Mucosa of descending colon (tissue), 3 donors: ENCODE data around the gene PMPCA. TPM values are rescaled to one million over a fixed set of nuclear protein-coding genes. Genes with fewer than 3 reads are reported as not detected.

ENCODE experiments used
- ATAC-seq: fragments of 200-7000 bp; cut with Tn5 transposase; one replicate; pipeline ENCODE4 v1.9.1; 2020; ENCODE audit warnings: mild to moderate bottlenecking, moderate library complexity
- DNase-seq, 3 donors: peaks; one replicate each; pipeline ENCODE4 v3.0.0-alpha.2; 2020
- H3K36me3 ChIP-seq: fragments of 200-600 bp; one replicate; pipeline ENCODE4 v1.8.0; 2021; ENCODE audit warnings: low read depth, mild to moderate bottlenecking
- H3K4me1 ChIP-seq: fragments of 200-600 bp; one replicate; pipeline ENCODE4 v1.8.0; 2021; ENCODE audit warnings: low read depth, mild to moderate bottlenecking
- H3K4me3 ChIP-seq: fragments of 200-600 bp; one replicate; pipeline ENCODE4 v1.8.0; 2021; ENCODE audit warnings: mild to moderate bottlenecking
- H3K9me3 ChIP-seq: fragments of 200-600 bp; one replicate; pipeline ENCODE4 v1.8.0; 2021; ENCODE audit warnings: mild to moderate bottlenecking
- intact Hi-C, 2 donors: fragments of 100-400 bp; cut with DNase I in 1 of 2; cut with micrococcal nuclease in 1 of 2; formaldehyde crosslinking; loops; one replicate each; pipeline versions ENCODE4 v1.11.0 to v1.11.1; 2022; cut with DNase I, micrococcal nuclease
- total RNA-seq, 3 donors: library from RNA; stranded (reverse); fragmentation: NEBNext Ultra II Directional in 2 of 3; extraction: Animal tissue kit (Norgen Biotek cat#: 25700) in 2 of 3; gene quantifications; one replicate each; pipeline versions ENCODE4 v1.2.1 to v1.2.4, GENCODE V29; 2021 to 2023
- TF ChIP-seq, protein P1 (sequence below): fragments of 200-600 bp; IDR thresholded peaks from one replicate; pipeline ENCODE4 v1.8.0; 2022; ENCODE audit warnings: antibody characterized with exemption, mild to moderate bottlenecking
- donor health status: DM: no; HTN: no; CAD: no; lungs with moderate emphysema.
- donor health status: DM: no; HTN: no; CAD: no.
- donor health status: DM: no; HTN: yes; CAD: no.

PMPCA gene
- total RNA-seq, 3 donors from 2014 or later = 42.1 to 50.7 (median 45.1) TPM

DNA sequence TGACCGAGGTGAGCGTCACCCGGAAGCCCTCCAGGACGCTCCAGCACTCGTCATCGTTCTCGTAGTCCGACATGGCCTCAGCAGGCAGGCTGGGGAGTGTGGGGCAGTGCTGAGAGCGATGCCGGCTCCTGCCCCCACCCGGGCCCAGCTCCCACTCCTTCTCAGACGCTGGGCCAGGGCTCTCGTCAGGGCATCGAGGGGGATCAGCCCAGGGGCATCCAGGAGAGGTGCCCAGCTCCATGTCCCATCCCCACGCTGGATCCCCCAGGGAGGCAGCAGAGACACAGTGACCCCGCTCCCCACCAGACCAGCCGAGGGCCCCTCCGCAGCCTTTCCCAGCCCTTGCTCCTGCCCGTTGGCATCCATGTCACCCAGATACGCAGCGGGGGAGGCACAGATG lies 38.5 kb upstream of the PMPCA start:
- H3K4me3 ChIP-seq = no peak overlapping the region
- TF ChIP-seq, protein P1, sequence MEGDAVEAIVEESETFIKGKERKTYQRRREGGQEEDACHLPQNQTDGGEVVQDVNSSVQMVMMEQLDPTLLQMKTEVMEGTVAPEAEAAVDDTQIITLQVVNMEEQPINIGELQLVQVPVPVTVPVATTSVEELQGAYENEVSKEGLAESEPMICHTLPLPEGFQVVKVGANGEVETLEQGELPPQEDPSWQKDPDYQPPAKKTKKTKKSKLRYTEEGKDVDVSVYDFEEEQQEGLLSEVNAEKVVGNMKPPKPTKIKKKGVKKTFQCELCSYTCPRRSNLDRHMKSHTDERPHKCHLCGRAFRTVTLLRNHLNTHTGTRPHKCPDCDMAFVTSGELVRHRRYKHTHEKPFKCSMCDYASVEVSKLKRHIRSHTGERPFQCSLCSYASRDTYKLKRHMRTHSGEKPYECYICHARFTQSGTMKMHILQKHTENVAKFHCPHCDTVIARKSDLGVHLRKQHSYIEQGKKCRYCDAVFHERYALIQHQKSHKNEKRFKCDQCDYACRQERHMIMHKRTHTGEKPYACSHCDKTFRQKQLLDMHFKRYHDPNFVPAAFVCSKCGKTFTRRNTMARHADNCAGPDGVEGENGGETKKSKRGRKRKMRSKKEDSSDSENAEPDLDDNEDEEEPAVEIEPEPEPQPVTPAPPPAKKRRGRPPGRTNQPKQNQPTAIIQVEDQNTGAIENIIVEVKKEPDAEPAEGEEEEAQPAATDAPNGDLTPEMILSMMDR = no peak
- no peak for ATAC-seq

DNA sequence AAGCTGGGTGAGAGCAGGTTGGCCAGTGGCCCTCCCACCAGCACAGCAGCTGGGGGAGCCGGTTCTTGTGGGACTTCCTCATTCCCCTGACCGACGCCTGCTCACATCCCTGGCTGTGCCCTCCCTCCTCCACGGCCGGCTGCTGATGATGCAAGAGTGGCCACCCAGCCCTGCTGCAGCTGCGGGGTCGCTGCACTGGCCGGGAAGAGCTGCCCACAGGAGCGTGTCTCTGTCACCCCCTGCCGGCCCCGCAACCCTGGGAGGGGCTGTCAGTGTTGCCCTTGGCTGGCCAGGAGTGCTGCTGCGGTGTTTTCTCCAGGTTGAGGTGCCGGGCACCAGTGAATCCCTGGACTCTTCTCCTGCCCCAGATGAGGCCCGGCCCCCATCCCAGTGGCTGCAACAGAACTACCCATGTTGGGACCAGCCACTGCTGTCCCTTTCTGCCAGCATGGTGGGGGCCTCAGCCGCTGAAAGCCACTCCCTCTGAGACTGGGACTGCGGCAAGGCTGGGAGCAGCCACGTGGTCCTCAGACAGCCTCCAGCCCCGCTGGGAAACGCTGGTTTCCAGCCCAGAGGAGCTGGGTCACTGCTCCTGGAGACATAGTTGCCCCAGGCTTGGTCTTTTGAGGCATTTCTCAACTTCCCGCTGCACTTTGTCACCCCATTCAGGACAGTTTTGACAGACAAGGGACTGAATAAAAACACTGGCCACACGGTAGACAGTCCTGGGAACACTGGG lies 37.7 kb upstream of the PMPCA start:
- intact Hi-C loops = no loop called here
- TF ChIP-seq, protein P1 = no peak
- ATAC-seq = peak; percentile 72
- H3K9me3 ChIP-seq = no peaks in the 10 kb centered on the region
- H3K36me3 ChIP-seq = no peaks in the 10 kb centered on the region
- peak; percentile 37 to 80 (median 58) for DNase-seq
- H3K4me1 ChIP-seq = no peaks in the 10 kb centered on the region
- no peak overlapping the region for H3K4me3 ChIP-seq

More for the DNA sequence above, 38.5 kb upstream of the PMPCA start:
- Histone ChIP-seq H3K4me1 (no peaks in the 10 kb centered on the region), H3K36me3 (no peaks in the 10 kb centered on the region), H3K9me3 (no peaks in the 10 kb centered on the region)
- no peak for DNase-seq
- intact Hi-C loops = no loop called here

DNA sequence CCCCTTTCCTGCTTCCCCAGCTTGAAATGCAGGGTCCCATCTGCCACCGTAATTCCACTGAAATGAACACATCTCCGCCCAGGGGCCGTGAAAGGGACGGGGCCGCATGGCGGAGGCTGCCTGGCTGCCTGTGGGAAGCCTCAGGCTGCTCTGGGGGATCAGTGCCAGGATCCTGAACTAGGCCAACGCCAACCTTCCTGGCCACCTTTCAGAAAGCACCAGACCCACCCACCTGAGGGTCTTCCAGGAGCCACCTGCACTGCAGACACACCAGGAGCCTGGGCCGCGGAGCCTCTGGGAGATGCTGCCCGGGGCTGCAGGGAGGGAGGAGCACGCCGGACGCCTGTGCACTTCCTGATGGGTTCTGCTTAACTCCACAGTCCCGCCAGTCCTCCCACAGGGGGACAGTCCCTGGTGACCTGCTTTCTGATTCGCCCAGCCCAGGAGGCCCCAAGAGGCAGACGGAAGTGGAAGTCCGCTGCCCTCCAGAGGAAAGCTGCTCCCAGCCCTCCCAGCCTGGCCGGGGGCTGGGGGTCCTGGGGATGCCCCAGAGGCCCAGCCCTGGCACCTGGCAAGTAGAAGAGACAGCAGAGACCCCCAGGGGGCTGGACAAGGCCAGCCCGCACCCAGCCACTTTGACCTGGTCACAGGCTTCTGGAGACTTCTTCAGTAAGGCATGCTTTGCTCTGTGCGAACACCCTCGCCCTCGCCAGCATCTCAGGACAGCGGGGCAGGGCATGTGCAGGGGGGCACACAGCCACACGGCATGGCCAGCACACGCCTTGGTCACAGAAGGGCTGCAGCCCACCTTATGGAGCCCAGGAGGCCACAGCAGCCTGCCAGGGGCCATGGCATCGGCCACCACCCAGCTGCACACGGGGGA lies 36.9 kb upstream of the PMPCA start, which contains the start of gene CARD9:
Gene CARD9 (minus strand): TSS at position 370 of the 883 bp plus-strand sequence. CDS start 1,591 bp downstream, outside the sequence.
- intact Hi-C loops = no loop called here
- TF ChIP-seq, protein P1 = no peak

DNA sequence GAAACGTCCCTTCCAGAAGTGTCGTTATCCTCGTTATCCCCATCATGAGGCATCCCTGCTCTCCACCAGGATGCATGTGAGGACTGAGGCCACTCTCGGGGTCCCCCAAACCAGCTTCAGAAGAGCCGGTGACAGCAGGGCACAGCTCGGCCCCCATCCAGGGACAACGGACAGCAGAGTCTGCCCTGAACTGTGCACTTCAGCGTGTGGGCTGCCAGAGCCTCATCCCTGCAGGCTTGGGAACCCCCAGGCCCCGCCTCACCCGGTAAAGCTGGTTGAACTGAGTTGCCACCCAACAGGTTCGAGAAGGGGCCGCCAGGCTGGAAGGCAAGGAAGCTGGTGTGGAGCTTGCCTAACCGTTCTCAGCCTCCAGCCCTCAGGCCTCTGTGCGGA lies 36.3 kb upstream of the PMPCA start:
- TF ChIP-seq, protein P1 = no peak
- no peak for ATAC-seq

More for the DNA sequence above, 36.9 kb upstream of the PMPCA start, which contains the start of gene CARD9:
- Histone ChIP-seq H3K36me3 (no peaks in the 10 kb centered on the region), H3K4me3 (no peak within 1 kb of the TSS), H3K9me3 (no peaks in the 10 kb centered on the region), H3K4me1 (no peaks in the 10 kb centered on the region)
- ATAC-seq = peak; percentile 42
- peak in 1 of 3 donors; percentile 35 for DNase-seq

DNA sequence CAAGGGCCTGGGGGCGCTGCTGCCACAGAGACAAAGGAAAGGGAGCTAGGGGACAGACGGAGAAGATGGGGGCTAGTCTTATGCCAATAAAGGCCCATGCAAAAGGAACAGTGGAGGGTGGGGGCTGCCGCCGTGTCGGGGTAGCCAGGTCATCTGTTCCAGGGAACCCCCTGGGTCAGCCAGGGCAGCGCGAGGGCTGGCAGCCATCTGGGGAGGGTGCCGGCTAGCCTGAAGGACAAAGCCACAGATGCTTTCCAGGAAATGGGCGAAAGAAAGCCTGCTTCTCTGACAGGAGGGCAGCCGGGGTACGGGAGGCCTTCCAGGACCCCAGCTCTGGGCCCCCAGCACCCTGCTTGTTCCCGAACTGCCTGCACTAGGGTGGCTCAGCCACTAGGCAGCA lies 35.4 kb upstream of the PMPCA start:
- intact Hi-C loops = no loop called here
- Histone ChIP-seq H3K4me3 (no peak overlapping the region), H3K36me3 (no peaks in the 10 kb centered on the region), H3K4me1 (no peaks in the 10 kb centered on the region), H3K9me3 (no peaks in the 10 kb centered on the region)
- ATAC-seq = no peak
- TF ChIP-seq, protein P1 = no peak
- DNase-seq = no peak

More for the DNA sequence above, 36.3 kb upstream of the PMPCA start:
- DNase-seq = no peak
- intact Hi-C loops = no loop called here
- Histone ChIP-seq H3K4me3 (no peak overlapping the region), H3K4me1 (no peaks in the 10 kb centered on the region), H3K9me3 (no peaks in the 10 kb centered on the region), H3K36me3 (no peaks in the 10 kb centered on the region)
